A673 (cell line): ENCODE measurements around the gene OR14I1. TPM values are rescaled to one million over a fixed set of nuclear protein-coding genes. Genes with fewer than 3 reads are reported as not detected.

ENCODE experiments used
- BruUV-seq: library from RNA; stranded (reverse); fragments of 400-500 nt; replicated peaks from 2 replicates; lab custom pipeline; 2021; lab: Mats Ljungman, UMichigan
- CTCF ChIA-PET: fragments of 300-600 bp; sonication (Branson Sonifier 250); formaldehyde crosslinking; loops from one replicate; lab custom pipeline; 2022; ENCODE audit warnings: antibody characterized with exemption; lab: Charles Lee
- POLR2A ChIA-PET: fragments of 300-600 bp; sonication (Branson Sonifier 250); formaldehyde crosslinking; loops from one replicate; lab custom pipeline; 2022; ENCODE audit warnings: antibody characterized with exemption; ENCODE audit not compliant: low non-redundant PET; lab: Charles Lee
- DNase-seq: peaks from one replicate; pipeline ENCODE4 v3.0.0-alpha.2; 2015; ENCODE audit warnings: low spot score
- H3K27ac ChIP-seq: fragments of 200-600 bp; sonication (generic); 2 replicates; pipeline ENCODE4 v1.5.1; 2016; ENCODE audit warnings: mixed run types, low read depth, mild to moderate bottlenecking, mixed read lengths, antibody characterized with exemption, low read length; ENCODE audit not compliant: poor library complexity, severe bottlenecking
- H3K27me3 ChIP-seq: fragments of 200-600 bp; sonication (generic); replicated peaks from 2 replicates; pipeline ENCODE4 v1.6.1; 2017; ENCODE audit warnings: mixed run types, low read depth, mild to moderate bottlenecking, mixed read lengths, antibody characterized with exemption, low read length; ENCODE audit not compliant: insufficient read depth, poor library complexity
- H3K36me3 ChIP-seq: fragments of 200-600 bp; sonication (generic); 2 replicates; pipeline ENCODE4 v1.6.1; 2016; ENCODE audit warnings: mixed run types, mild to moderate bottlenecking, mixed read lengths, antibody characterized with exemption, low read length; ENCODE audit not compliant: insufficient read depth, poor library complexity, severe bottlenecking
- H3K4me1 ChIP-seq: fragments of 200-600 bp; sonication (generic); 2 replicates; pipeline ENCODE4 v1.6.1; 2017; ENCODE audit warnings: mixed run types, mild to moderate bottlenecking, mixed read lengths, antibody characterized with exemption, low read length; ENCODE audit not compliant: insufficient read depth, poor library complexity, severe bottlenecking
- H3K4me3 ChIP-seq: fragments of 200-600 bp; sonication (generic); 2 replicates; pipeline ENCODE4 v1.5.1; 2016; ENCODE audit warnings: low read depth, mixed run types, mild to moderate bottlenecking, mixed read lengths, low read length; ENCODE audit not compliant: poor library complexity, severe bottlenecking
- H3K9me3 ChIP-seq: fragments of 200-600 bp; sonication (generic); 2 replicates; pipeline ENCODE4 v1.6.1; 2016; ENCODE audit warnings: mixed run types, low read depth, mild to moderate bottlenecking, mixed read lengths, antibody characterized with exemption, low read length; ENCODE audit not compliant: poor library complexity, severe bottlenecking
- EZH2 ChIP-seq: fragments of 200-600 bp; sonication (generic); IDR thresholded peaks from 2 replicates; pipeline ENCODE4 v1.6.1; 2017; ENCODE audit warnings: borderline replicate concordance, low read depth, mild to moderate bottlenecking, mixed read lengths, antibody characterized with exemption, low read length; ENCODE audit not compliant: poor library complexity, severe bottlenecking
- intact Hi-C: fragments of 100-400 bp; cut with micrococcal nuclease; formaldehyde crosslinking; loops from one replicate; pipeline ENCODE4 v1.10.0; 2022; ENCODE audit not compliant: unreplicated experiment
- total RNA-seq: library from RNA; stranded (reverse); gene quantifications from 2 replicates; pipeline ENCODE4 v1.2.3, GENCODE V29; 2021
- TF ChIP-seq, protein P1 (sequence below): fragments of 300-800, 200-600 bp; sonication (generic); conservative IDR thresholded peaks from 2 replicates; pipeline ENCODE4 v1.5.1; 2017; ENCODE audit warnings: low read depth, mild to moderate bottlenecking, antibody characterized with exemption, low read length, moderate library complexity, mixed read lengths

The OR14I1 gene
- total RNA-seq, 1 experiment from 2014 or later: not detected

DNA sequence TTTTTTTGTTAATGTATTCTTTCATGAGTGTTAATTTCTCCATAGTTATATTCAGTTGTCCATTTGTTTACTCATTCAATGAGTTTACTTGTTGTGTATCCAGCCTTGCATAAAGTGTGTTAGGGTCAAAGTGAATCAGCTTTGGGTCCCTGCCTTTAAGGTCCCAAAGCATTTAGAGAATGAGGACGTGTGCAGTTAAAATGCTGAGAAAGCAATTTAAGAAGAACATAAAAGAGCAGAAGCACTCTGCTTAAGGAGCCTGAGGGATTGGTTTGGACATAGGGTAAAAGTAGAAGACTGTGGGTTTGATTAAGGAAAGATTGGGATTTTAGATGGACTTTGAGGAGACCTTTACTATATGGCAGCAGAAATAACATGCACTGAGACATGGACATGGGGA lies 3.5 kb downstream of the OR14I1 start:
- Histone ChIP-seq H3K27ac (no peak overlapping the region), H3K9me3 (no peaks in the 10 kb centered on the region), H3K36me3 (no peaks in the 10 kb centered on the region), H3K27me3 (no peaks in the 10 kb centered on the region), H3K4me1 (peaks cover 5% of the 10 kb centered on the region), H3K4me3 (no peak overlapping the region)
- CTCF ChIA-PET: no interaction called here
- BruUV-seq: no TSS peak
- POLR2A ChIA-PET: no interaction called here
- intact Hi-C loops: no loop called here
- TF ChIP-seq, protein P1, sequence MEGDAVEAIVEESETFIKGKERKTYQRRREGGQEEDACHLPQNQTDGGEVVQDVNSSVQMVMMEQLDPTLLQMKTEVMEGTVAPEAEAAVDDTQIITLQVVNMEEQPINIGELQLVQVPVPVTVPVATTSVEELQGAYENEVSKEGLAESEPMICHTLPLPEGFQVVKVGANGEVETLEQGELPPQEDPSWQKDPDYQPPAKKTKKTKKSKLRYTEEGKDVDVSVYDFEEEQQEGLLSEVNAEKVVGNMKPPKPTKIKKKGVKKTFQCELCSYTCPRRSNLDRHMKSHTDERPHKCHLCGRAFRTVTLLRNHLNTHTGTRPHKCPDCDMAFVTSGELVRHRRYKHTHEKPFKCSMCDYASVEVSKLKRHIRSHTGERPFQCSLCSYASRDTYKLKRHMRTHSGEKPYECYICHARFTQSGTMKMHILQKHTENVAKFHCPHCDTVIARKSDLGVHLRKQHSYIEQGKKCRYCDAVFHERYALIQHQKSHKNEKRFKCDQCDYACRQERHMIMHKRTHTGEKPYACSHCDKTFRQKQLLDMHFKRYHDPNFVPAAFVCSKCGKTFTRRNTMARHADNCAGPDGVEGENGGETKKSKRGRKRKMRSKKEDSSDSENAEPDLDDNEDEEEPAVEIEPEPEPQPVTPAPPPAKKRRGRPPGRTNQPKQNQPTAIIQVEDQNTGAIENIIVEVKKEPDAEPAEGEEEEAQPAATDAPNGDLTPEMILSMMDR: no peak
- no peak for TF ChIP-seq EZH2
- no peak for DNase-seq

- DNase-seq: no peak
- intact Hi-C loops: no loop called here
- no peaks in the 10 kb centered on the region for H3K36me3 ChIP-seq
- no peak overlapping the region for H3K27ac ChIP-seq
- no TSS peak for BruUV-seq
- no peak overlapping the region for H3K4me3 ChIP-seq
- POLR2A ChIA-PET: no interaction called here
- no peaks in the 10 kb centered on the region for H3K27me3 ChIP-seq
- peaks cover 5% of the 10 kb centered on the region for H3K4me1 ChIP-seq
- TF ChIP-seq, protein P1: no peak
- TF ChIP-seq EZH2: no peak
- CTCF ChIA-PET: no interaction called here
- H3K9me3 ChIP-seq: no peaks in the 10 kb centered on the region
Measured at GRCh38 chr1:248697907-248698306, 4.7 kb downstream of the OR14I1 start.

- H3K4me3 ChIP-seq: no peak overlapping the region
- H3K9me3 ChIP-seq: no peaks in the 10 kb centered on the region
- peak; percentile 30 for DNase-seq
- no peak overlapping the region for H3K27ac ChIP-seq
- no TSS peak for BruUV-seq
- peaks cover 5% of the 10 kb centered on the region for H3K4me1 ChIP-seq
- H3K27me3 ChIP-seq: no peaks in the 10 kb centered on the region
- H3K36me3 ChIP-seq: no peaks in the 10 kb centered on the region
- CTCF ChIA-PET: no interaction called here
- POLR2A ChIA-PET: no interaction called here
- TF ChIP-seq EZH2: no peak
- TF ChIP-seq, protein P1: no peak
- intact Hi-C loops: no loop called here
Measured at GRCh38 chr1:248696774-248697173, 5.8 kb downstream of the OR14I1 start.
